ENCODE data around the gene TOP1. TPM values are rescaled to one million over a fixed set of nuclear protein-coding genes. Genes with fewer than 3 reads are reported as not detected.
A peak's percentile ranks its signal among the peaks of the same experiment; 100 is the strongest.

TOP1 gene
- polyA plus RNA-seq, 6 donors from 2014 or later: 6.1 to 17.2 (median 13.6) TPM

DNA sequence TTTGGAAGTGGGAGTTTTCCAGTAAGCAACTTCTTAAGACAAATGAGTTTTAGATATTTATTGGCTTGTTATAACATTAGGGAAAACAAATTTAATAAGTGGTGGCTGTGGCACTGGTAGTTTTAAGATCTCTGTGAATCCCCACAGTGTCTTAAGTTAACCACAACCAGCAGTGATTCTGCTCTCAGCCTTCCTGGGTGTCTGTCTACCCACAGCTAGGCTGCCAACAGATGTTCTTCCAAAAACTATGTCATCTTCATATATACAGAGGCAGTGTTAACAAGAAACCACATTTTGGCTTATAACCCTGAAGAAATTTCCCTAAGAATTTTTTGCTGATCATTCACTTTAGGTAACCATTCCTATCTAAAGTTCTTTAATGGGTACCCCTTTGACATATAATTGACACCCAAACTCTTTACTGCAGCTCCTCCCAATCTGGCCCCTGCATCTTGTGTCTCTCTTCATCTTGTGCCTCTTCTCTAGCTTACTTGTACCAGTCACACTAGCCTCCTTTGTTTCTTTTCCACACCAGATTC, 52.7 kb downstream of the TOP1 start:
- Mint-ChIP-seq H3K9me3 (no peaks in the 10 kb centered on the region), H3K36me3 (peaks cover 22 to 39% of the 10 kb centered on the region in 2 donors), H3K27me3 (no peaks in the 10 kb centered on the region), H3K4me1 (peaks cover 17 to 24% (median 18%) of the 10 kb centered on the region in 3 donors), H3K27ac (peak overlapping the region in 5 of 6 donors; percentile 3 to 64 (median 17)), H3K4me3 (no peak overlapping the region)
- ATAC-seq (ENCODE audit: low read depth in 2 of 2) (no peak), DNase-seq (no peak)

DNA sequence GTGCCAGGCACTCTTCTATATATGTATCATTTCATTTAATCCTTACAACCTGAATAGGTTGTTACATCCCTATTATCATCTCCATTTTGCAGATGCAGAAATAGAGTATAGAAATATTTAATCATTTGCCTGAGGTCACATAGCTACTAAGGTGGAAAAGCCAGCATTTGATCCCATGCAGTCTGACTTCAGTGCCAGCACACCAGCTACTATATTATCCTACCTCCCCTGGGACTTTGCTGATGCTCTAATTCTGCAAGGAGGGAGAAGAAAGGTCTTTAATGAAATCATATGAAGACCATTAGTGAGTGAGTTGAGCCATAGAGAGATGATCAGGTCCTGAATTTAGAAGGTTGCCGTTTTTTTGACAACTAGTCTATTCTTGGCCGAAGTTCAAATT, 53.7 kb downstream of the TOP1 start:
- H3K4me3 Mint-ChIP-seq: no peak overlapping the region
- peaks cover 22 to 35% of the 10 kb centered on the region in 2 donors for H3K36me3 Mint-ChIP-seq
- H3K4me1 Mint-ChIP-seq: peaks cover 11 to 17% (median 13%) of the 10 kb centered on the region in 3 donors
- H3K27me3 Mint-ChIP-seq: no peaks in the 10 kb centered on the region
- ATAC-seq (ENCODE audit: low read depth in 2 of 2) (no peak), DNase-seq (no peak)
- H3K9me3 Mint-ChIP-seq: no peaks in the 10 kb centered on the region
- peak overlapping the region in 2 of 6 donors; percentile 69 to 72 for H3K27ac Mint-ChIP-seq

DNA sequence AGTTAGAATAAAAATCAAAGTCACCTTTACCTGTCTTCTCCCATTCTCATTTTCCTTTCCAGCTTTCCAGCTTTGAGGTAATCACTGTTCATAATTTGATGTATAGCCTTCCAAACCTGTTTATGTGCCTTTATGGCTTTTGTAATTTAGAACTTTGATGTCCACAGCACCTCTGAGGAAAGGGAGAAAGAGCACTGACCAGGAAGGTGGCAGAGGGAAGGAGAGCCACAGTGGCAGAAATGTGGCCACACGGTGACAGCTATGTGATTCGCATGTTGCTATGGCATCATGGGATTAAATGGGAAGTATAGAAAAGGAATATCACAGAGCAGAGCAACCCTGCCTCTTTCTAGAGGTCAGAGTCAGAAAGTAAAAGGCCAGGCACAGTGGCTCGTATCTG, 57.0 kb downstream of the TOP1 start:
- no peak for ATAC-seq (ENCODE audit: low read depth in 2 of 2)
- Mint-ChIP-seq H3K4me3 (no peak overlapping the region), H3K4me1 (peaks cover 0 to 6% (median 0%) of the 10 kb centered on the region in 3 donors), H3K27ac (peak overlapping the region in 1 of 6 donors; percentile 8), H3K9me3 (no peaks in the 10 kb centered on the region), H3K36me3 (peaks cover 22 to 40% of the 10 kb centered on the region in 2 donors), H3K27me3 (no peaks in the 10 kb centered on the region)
- DNase-seq: no peak

DNA sequence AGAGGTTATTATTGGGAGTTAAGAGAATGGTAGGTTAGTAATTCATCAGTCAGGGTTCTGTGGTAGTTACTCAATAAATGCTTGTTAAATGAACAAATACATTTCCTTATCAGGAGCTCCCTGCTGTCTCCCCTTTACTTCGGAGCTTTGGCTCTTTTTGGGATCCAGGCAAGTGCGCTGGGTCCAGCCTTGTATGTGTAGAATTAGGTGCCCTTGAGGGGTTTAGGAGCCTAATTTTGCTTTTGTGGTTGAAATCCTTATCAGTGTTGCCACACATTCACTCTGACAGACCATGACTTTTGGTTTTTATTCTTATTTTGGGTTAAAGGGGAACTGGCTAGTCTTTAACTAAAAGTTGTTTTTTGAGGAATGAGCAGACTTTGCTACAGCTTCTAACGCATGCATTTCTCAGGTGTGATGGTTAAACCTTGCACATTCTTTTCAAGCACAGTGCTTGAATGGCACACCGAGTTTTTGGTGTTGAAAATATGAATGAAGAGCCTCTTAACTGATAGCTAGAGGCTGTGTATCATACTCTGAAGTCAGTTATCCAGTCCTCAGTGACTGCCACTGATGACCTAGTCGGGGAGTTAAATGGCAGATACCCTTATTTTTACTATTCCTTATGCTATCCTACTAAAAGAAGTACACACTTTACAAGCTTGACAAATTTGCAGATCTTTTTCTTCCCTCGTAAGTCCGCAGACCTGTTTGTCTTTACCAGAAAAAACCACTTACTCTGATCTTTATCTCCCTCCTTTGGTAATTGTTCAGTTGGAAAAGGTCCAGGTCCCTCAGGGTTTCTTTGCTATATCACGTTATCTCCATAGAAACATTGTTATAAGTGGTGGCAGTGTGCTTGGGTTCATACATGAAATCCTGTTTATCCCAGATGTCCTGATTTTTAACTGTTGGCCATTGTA, 58.0 kb downstream of the TOP1 start:
- H3K4me1 Mint-ChIP-seq: peaks cover 0 to 6% (median 0%) of the 10 kb centered on the region in 3 donors
- no peak overlapping the region for H3K4me3 Mint-ChIP-seq
- ATAC-seq (ENCODE audit: low read depth in 2 of 2): no peak
- H3K36me3 Mint-ChIP-seq: peaks cover 12 to 35% of the 10 kb centered on the region in 2 donors
- DNase-seq: no peak
- H3K9me3 Mint-ChIP-seq: no peaks in the 10 kb centered on the region
- H3K27me3 Mint-ChIP-seq: no peaks in the 10 kb centered on the region
- peak overlapping the region in 5 of 6 donors; percentile 2 to 76 (median 14) for H3K27ac Mint-ChIP-seq

DNA sequence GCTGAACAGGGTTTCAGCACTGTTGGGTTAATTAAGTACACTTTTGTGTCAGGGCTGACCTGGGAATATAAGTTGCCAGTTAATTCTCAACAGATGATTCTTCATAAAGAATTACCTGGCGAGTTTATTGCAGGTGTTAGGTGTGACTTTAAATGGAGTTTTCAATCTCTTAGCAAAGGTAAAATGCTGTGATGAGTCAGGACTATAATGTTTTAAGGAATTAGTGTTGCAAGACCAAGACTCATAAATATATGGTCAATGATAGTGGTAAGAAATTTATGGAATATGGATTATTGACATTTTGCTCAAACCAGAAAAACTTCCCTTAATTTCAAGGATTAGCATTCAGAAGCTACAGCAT, 58.7 kb downstream of the TOP1 start:
- peak overlapping the region in 1 of 6 donors; percentile 11 for H3K27ac Mint-ChIP-seq
- no peaks in the 10 kb centered on the region for H3K9me3 Mint-ChIP-seq
- peaks cover 15 to 31% of the 10 kb centered on the region in 2 donors for H3K36me3 Mint-ChIP-seq
- H3K4me1 Mint-ChIP-seq: peaks cover 0 to 6% (median 0%) of the 10 kb centered on the region in 3 donors
- DNase-seq (no peak), ATAC-seq (ENCODE audit: low read depth in 2 of 2) (no peak)
- H3K27me3 Mint-ChIP-seq: no peaks in the 10 kb centered on the region
- no peak overlapping the region for H3K4me3 Mint-ChIP-seq

DNA sequence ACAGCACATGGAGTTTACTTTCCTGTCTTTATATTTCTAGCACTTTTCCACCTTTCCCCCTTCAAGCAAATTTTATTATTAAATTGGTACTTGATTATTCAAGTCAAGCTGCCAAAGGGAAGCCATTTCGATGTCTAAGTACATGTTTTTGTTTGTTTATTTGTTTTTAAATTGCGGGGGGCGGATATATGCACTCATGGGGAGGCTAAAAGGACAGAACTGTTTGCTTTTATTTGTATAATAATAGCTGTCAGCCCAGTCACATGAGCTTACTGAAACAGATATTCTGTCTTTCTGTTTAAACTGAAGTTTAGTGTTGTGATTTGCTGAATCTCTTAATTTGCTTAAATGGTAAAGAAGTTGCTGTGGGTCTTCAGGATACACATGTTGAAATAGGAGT, 59.2 kb downstream of the TOP1 start:
- H3K4me3 Mint-ChIP-seq: no peak overlapping the region
- peaks cover 0 to 6% (median 0%) of the 10 kb centered on the region in 3 donors for H3K4me1 Mint-ChIP-seq
- peak overlapping the region in 1 of 6 donors; percentile 10 for H3K27ac Mint-ChIP-seq
- H3K27me3 Mint-ChIP-seq: no peaks in the 10 kb centered on the region
- ATAC-seq (ENCODE audit: low read depth in 2 of 2) (no peak), DNase-seq (no peak)
- no peaks in the 10 kb centered on the region for H3K9me3 Mint-ChIP-seq
- peaks cover 19 to 31% of the 10 kb centered on the region in 2 donors for H3K36me3 Mint-ChIP-seq

DNA sequence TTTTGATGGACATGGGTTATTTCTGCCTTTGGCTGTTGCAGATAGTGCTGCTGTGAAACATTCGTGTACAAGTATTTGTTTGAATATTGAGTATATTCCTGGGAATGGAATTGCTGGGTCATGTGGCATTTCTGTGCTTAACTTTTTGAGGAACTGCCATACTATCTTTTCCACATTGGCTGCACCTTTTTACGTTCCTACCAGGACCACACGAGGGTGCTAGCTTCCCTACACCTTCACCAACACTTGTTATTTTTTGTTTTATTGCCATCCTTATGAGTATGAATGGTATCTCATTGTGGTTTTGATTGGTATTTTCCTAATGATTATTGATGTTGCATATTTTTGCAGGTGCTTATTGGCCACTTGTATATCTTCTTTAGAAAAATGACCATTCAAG, 60.9 kb downstream of the TOP1 start:
- ATAC-seq (ENCODE audit: low read depth in 2 of 2) (no peak), DNase-seq (no peak)
- Mint-ChIP-seq H3K27me3 (no peaks in the 10 kb centered on the region), H3K36me3 (peaks cover 11 to 17% of the 10 kb centered on the region in 2 donors), H3K9me3 (no peaks in the 10 kb centered on the region), H3K4me3 (no peak overlapping the region), H3K27ac (peak overlapping the region in 1 of 6 donors; percentile 20), H3K4me1 (peaks cover 0 to 6% (median 0%) of the 10 kb centered on the region in 3 donors)

DNA sequence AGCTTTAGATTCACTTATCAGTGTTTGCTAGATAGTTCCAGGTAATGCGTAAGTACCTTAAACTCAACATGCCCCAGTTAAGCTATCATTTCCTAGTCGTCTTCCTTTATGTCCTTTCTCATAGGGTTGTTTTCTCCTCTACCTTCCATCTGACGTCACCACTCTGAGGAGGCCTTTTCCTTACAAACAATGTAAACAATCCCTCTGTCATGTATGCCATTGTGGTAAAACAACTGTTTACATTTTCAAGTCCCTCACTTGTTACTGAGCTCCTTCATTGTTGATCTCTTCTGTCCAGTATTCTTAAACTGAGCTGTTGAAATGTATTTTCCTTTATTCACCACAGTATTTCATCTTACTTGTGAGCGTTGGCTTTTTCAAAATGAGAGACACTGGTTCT, 63.3 kb downstream of the TOP1 start:
- peak overlapping the region in 1 of 6 donors; percentile 72 for H3K27ac Mint-ChIP-seq
- H3K9me3 Mint-ChIP-seq: no peaks in the 10 kb centered on the region
- peaks cover 0 to 8% (median 0%) of the 10 kb centered on the region in 3 donors for H3K4me1 Mint-ChIP-seq
- ATAC-seq (ENCODE audit: low read depth in 2 of 2) (no peak), DNase-seq (no peak)
- peaks cover 6 to 11% of the 10 kb centered on the region in 2 donors for H3K36me3 Mint-ChIP-seq
- no peaks in the 10 kb centered on the region for H3K27me3 Mint-ChIP-seq
- H3K4me3 Mint-ChIP-seq: no peak overlapping the region

DNA sequence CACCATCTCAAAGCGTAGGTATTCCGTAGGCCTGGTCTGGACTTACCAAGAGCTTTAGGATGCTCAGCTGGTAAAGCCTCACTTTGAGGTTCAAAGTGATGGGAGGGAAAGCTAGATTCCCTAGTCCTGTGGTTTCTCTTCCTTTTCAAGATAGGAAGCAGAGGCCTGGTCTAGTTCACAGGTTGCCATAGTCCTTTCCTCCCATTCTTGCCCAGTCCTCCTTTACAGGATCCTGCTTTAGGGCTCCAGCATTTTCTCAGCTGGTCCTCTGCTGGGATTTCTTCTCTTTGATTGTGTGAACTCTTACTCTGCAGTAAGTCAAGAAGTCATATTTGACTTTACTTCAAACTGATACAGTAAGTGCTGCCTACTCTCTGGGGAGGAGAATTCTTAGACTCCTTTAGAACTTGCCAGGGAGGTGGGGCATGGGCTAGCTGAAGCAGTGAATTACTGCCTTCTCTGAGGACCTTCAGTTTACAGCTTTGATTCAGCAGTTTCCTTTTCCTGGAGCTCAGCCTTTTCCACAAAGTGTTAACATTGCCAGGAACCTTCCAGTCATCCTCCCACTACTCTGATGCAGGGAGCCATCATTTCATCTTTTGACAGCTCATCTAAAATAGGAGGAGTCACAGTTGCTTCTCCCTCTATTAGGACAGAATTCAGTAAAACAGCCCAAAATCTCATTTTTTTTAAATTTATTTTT, 65.9 kb downstream of the TOP1 start:
- Mint-ChIP-seq H3K27me3 (no peaks in the 10 kb centered on the region), H3K9me3 (no peaks in the 10 kb centered on the region), H3K27ac (peak overlapping the region in 1 of 6 donors; percentile 50), H3K4me1 (peaks cover 0 to 5% (median 0%) of the 10 kb centered on the region in 3 donors), H3K4me3 (no peak overlapping the region), H3K36me3 (peaks cover 5 to 24% of the 10 kb centered on the region in 2 donors)
- ATAC-seq (ENCODE audit: low read depth in 2 of 2): no peak
- DNase-seq: no peak

DNA sequence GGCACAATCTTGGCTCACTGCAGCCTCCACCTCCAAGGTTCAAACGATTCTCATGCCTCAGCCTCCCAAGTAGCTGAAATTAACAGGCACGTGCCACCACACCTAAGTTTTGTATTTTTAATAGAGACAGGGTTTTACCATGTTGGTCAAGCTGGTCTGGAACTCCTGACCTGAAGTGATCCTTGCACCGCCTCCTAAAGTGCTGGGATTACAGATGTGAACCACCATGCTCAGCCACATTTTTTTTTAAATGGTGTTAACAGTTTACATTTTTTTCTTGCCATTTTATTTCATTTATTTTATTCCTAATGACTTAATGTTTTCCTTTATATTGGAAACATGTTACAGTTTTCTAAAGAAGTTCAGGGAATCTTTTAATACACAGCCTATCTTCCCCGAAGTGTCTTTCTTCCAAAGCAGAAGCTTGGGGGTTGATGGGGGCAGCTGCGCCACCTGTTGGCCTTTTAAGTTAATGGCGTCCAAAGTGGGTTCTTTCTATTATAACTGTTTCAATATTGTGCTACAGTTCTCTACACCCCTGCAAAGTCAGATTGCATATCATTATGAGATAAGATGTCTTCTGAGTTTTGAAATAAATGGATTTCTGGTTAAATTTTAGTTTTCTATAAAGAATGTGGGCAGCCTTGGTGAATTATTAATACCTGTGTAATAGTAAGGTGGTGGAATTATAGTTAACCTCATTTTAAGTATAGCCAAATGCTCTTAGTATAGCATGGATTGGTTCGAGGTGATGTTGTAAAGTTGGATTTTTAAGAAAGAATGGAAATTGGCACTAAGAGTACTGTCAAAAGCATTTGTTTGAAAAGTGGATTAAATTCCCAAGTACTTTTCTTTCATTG, 66.7 kb downstream of the TOP1 start:
- Mint-ChIP-seq H3K36me3 (peaks cover 5 to 24% of the 10 kb centered on the region in 2 donors), H3K4me1 (peaks cover 0 to 2% (median 0%) of the 10 kb centered on the region in 3 donors), H3K4me3 (no peak overlapping the region), H3K9me3 (no peaks in the 10 kb centered on the region), H3K27me3 (no peaks in the 10 kb centered on the region), H3K27ac (peak overlapping the region in 2 of 6 donors; percentile 23 to 69)
- DNase-seq: peak; percentile 51
- peak; percentile 53 to 68 for ATAC-seq (ENCODE audit: low read depth in 2 of 2)

DNA sequence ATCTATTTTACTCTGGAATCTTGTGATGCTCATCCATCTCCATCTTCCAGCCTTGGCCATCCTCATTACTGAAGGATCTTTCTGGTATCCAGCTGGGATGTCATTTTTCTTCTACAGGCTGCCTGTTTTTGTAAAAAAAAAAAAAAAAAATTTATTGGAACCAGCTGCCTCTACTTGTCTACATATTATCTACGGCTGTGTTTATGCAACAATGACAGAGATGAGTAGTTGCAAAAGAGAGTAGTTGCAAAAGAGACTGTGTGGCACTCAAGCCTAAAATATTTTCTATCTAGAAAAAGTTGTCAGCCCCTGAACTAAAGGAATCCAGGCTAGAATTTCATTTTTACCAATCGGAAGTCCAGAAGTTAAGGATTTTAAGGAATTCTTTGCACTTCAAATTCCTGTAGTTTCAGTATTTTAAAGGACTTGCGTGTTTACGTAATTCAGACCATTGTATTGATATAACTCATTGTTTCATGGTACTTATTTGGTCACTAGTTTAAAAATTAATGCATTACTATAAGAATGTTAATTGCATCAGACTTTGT, 70.2 kb downstream of the TOP1 start:
- ATAC-seq (ENCODE audit: low read depth in 2 of 2) (no peak), DNase-seq (no peak)
- Mint-ChIP-seq H3K27ac (no peak overlapping the region), H3K36me3 (peaks cover 17 to 24% of the 10 kb centered on the region in 2 donors), H3K4me1 (peaks cover 0 to 2% (median 0%) of the 10 kb centered on the region in 3 donors), H3K9me3 (no peaks in the 10 kb centered on the region), H3K27me3 (no peaks in the 10 kb centered on the region), H3K4me3 (no peak overlapping the region)

DNA sequence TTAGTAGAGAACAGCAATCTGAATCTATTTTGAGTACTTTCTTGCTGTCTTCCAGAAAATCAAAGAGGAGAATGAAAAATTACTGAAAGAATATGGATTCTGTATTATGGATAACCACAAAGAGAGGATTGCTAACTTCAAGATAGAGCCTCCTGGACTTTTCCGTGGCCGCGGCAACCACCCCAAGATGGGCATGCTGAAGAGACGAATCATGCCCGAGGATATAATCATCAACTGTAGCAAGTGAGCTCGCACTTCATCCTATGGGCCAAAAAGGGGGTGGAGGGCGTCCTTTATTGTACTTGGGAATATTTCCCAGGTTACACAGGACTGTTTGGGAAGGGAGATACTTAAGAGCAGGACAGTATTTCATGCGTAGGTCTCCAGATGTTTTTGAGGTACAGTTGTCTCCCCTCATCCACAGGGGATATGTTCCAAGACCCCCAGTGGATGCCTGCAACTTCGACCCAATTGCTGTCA, 71.4 kb downstream of the TOP1 start:
- no peak for DNase-seq
- Mint-ChIP-seq H3K27me3 (no peaks in the 10 kb centered on the region), H3K9me3 (no peaks in the 10 kb centered on the region), H3K4me3 (no peak overlapping the region), H3K27ac (peak overlapping the region in 1 of 6 donors; percentile 74), H3K36me3 (peaks cover 21 to 29% of the 10 kb centered on the region in 2 donors), H3K4me1 (peaks cover 0 to 6% (median 2%) of the 10 kb centered on the region in 3 donors)
- no peak for ATAC-seq (ENCODE audit: low read depth in 2 of 2)

Data from naive B cell (primary cell).